VCaP (cell line): ENCODE data around the gene HILPDA.
"Not testable (repeated sequence)": the region's sequence is repeated elsewhere in the genome, so short reads cannot be mapped to it uniquely, and the experiment has no call there.

Experiments
- H3K27ac ChIP-seq: fragments of 450-650 bp; 2 replicates; pipeline ENCODE4 v1.5.1; 2017
- CTCF ChIP-seq: fragments of 450-650 bp; conservative IDR thresholded peaks from 2 replicates; pipeline ENCODE4 v1.5.1; 2017; ENCODE audit warnings: mild to moderate bottlenecking, moderate library complexity

HILPDA gene

GRCh38 chr7:128458956-128459355 lies 3.3 kb downstream of the HILPDA start:
- H3K27ac ChIP-seq: peak overlapping the region; percentile 90; the same call in 1 of the 2 replicates
- no peak for TF ChIP-seq CTCF

GRCh38 chr7:128459394-128459878 lies 3.8 kb downstream of the HILPDA start:
- peak; percentile 85 for TF ChIP-seq CTCF
- H3K27ac ChIP-seq: 0 out of 2 replicates have a peak overlapping the region, but pooled peaks have one; percentile 6

- no peak for TF ChIP-seq CTCF
Observed at GRCh38 chr7:128462460-128462859, 6.8 kb downstream of the HILPDA start.

GRCh38 chr7:128463345-128463744 lies 7.7 kb downstream of the HILPDA start:
- not testable (repeated sequence) for H3K27ac ChIP-seq

More at GRCh38 chr7:128462460-128462859, 6.8 kb downstream of the HILPDA start:
- H3K27ac ChIP-seq: no peak overlapping the region

- not testable (repeated sequence) for H3K27ac ChIP-seq
Observed at GRCh38 chr7:128463933-128464332, 8.3 kb downstream of the HILPDA start.

- not testable (repeated sequence) for H3K27ac ChIP-seq
Observed at GRCh38 chr7:128466871-128467270, 11.2 kb downstream of the HILPDA start.

GRCh38 chr7:128476402-128477335 lies 21.0 kb downstream of the HILPDA start, which contains the start of gene METTL2B:
Gene METTL2B (plus strand): TSS chr7:128476748. CDS start chr7:128476766, 18 bp downstream.
- H3K27ac ChIP-seq: peak within 1 kb of the TSS; percentile 84
- TF ChIP-seq CTCF: peak; percentile 59

- peak overlapping the region; percentile 84 for H3K27ac ChIP-seq
Observed at GRCh38 chr7:128477336-128477690, 21.6 kb downstream of the HILPDA start.

GRCh38 chr7:128479082-128479481 lies 23.4 kb downstream of the HILPDA start:
- not testable (repeated sequence) for H3K27ac ChIP-seq

- H3K27ac ChIP-seq: not testable (repeated sequence)
Observed at GRCh38 chr7:128488134-128488533, 32.5 kb downstream of the HILPDA start.

GRCh38 chr7:128497405-128497804 lies 41.7 kb downstream of the HILPDA start:
- no peak overlapping the region for H3K27ac ChIP-seq
- TF ChIP-seq CTCF: no peak

- not testable (repeated sequence) for H3K27ac ChIP-seq
Observed at GRCh38 chr7:128505416-128505815, 49.7 kb downstream of the HILPDA start.

GRCh38 chr7:128506819-128507218 lies 51.1 kb downstream of the HILPDA start:
- H3K27ac ChIP-seq: not testable (repeated sequence)

GRCh38 chr7:128507321-128507993 lies 51.8 kb downstream of the HILPDA start:
- H3K27ac ChIP-seq: not testable (repeated sequence)
